Transverse colon (tissue), 3 donors: ENCODE results near the gene ADPRHL1.

Experiments
- CTCF ChIP-seq, 5 experiments: fragments of 200-600 bp in 3 of 5; fragments of 450-650 bp in 2 of 5; sonication (generic) in 3 of 5; IDR thresholded peaks; 1 replicate in 2 of 5; 2 replicates in 3 of 5; pipeline ENCODE4 v1.5.1; 2016 to 2017; ENCODE audit warnings: antibody characterized with exemption in 5 of 5, inconsistent platforms in 3 of 5, mild to moderate bottlenecking in 2 of 5, moderate library complexity in 1 of 5
- POLR2A ChIP-seq: fragments of 450-650 bp; IDR thresholded peaks from one replicate; pipeline ENCODE4 v1.6.1; 2016; ENCODE audit warnings: antibody characterized with exemption, mild to moderate bottlenecking, moderate library complexity

GRCh38 chr13:113421673-113422270, 31.5 kb downstream of the ADPRHL1 start:
- TF ChIP-seq CTCF (IDR thresholded peaks at IDR 0.05): no peak
- TF ChIP-seq POLR2A: no peak
